NCI-H226 (cell line): Measurements from ENCODE around the gene GOLGA6D.
A peak's percentile ranks its signal among the peaks of the same experiment; 100 is the strongest.
"Not testable (repeated sequence)": the region's sequence is repeated elsewhere in the genome, so short reads cannot be mapped to it uniquely, and the experiment has no call there.

Experiments used
- DNase-seq: peaks from one replicate; pipeline ENCODE4 v3.0.0-alpha.2; 2015

Gene GOLGA6D

DNA sequence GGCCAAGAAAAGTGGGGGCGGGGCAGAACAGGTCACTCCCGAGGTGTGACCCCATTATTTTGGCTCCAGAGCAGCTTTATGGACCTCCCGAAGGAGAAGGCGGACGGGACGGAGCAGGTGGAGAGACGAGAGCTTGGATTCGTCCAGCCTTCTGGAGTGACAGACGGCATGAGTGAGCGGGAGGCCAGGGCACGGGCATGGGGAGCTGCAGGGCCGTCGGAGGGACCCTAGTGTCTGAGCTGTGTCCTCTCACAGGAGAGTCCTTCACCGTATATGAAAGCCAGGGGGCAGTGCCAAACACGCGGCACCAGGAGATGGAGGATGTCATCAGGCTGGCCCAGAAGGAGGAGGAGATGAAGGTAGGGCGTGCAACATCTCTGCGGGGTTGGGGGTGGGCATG is 11.0 kb downstream of the GOLGA6D start:
- not testable (repeated sequence) for DNase-seq

DNA sequence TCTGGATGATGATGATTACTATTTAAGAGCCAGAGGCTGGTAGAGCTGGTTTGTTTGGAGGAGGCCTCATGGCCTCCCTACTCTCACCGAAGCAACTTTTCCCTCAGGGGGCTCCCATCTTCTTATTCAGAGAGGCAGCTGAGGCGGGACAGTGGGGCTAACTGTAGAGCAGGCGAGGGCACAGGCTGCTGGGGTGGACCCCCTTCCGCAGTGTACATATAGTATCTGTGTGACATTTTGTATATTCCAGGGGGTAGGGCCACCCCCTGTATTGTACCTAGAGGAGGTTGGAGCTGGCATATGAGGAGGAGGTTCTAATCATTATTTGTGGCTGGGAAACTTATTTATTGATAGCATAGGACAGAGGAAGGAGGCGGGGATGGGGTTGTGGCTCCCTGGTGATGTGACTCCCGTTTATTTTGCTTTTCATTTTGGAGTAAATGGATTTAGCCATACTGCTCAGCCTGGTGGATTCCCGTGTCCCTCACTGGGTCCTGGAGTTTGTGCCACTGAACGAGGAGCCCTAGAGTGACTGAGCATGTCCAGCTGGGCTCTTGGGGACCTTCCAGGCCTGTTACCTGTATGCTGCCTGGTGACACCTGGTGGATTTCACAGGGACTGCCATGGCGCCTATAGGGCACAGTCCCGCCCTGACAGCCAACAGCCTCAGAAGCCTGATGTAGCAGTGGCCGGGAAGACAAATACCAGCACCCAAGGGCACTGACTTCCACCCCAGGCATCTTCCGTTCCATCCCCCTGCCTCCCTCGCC is 16.1 kb downstream of the GOLGA6D start:
- DNase-seq, result not testable (repeated sequence)

DNA sequence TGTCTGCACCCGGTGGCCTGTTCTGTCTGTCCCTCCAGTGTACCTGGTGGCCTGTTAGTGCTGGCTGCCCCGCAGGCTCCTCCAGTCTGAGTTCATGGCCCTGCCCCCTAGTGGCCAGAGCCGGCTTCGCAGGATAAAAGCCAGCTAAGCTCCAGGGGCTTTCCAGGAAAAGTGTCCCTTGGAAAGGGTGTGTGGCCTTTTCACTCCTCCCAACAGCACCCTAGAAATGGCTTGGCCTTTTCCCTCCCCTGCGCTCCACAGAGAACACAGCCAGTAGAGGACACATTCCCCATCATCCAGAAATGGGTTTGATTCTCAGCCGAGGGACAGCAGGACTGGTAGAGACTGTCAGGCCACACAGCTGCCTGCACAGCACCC is 16.7 kb downstream of the GOLGA6D start:
- not testable (repeated sequence) for DNase-seq

DNA sequence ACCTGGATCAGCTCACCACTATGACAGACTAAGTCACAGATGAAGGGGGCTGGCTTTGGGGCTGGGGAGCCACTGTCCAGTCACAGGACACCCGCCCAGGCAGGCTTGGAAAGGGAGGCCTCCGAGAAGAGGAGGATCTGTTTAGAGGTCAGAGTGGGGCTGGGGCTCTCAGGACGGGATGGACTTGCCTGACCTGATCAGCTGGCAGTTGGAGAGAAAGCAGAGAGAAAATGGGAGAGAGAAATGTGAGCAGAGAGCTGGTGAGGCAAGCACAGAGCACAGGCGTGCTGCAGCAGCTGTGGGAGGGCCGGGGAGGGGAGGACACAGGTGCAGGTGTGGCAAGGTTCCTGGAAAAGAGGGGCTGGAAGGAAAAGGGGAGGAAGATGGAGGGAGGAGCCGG is 17.4 kb downstream of the GOLGA6D start:
- DNase-seq, result not testable (repeated sequence)

DNA sequence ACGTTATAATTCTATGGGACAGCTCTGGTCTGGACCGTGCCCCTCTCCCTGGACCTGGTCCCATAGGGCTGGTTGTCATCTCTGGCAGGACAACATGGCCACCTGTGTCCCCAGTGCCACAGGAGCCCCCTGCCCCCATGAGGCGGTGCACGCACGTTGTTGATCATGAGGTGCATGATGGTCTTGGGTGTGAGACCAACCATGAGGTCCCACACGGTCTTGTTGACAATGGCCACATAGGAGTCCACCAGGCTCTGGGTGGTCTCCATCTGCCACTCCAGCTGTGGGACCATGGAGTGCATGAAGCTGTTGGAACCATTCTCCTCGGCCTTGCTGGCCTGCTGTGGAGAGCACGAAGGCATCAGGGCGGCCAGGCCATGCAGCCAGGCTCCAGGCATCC is 19.7 kb downstream of the GOLGA6D start:
- DNase-seq, result no peak

DNA sequence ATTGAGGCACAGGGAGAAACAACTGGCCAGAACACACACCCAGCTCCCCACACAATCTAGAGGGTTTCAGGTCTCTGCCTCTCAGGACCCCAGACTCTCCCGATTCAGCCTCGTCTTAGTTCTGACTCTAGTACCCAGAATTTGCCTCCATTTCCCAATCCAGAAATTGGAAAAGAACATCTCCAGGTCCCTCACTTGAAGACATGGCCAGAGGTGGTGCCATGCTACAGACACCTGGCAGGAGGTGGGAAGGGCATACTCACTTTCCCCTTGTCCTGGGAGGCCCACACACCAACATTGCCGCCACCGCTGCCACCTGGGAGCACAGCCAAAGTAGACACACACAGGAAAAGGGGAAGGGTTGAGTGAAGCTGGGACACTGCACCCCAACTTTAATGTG is 20.1 kb downstream of the GOLGA6D start:
- not testable (repeated sequence) for DNase-seq

DNA sequence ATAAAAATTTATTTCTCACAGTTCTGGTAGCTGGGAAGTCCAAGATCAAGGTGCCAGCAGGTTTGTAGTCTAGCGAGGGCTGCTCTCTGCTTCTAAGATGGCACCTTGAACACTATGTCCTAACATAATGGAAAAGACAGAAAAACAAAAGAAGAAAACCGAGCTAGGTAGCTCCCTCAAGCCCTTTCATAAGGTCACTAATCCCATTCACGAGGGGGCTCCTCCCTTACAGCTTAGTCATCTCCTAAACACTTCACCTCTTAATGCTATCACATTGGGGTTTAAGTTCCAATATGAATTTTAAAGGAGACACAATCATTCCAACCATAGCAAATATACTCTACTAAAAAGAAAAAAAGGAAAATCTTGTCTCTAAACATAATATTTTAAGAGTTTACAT is 23.6 kb downstream of the GOLGA6D start:
- no peak for DNase-seq

DNA sequence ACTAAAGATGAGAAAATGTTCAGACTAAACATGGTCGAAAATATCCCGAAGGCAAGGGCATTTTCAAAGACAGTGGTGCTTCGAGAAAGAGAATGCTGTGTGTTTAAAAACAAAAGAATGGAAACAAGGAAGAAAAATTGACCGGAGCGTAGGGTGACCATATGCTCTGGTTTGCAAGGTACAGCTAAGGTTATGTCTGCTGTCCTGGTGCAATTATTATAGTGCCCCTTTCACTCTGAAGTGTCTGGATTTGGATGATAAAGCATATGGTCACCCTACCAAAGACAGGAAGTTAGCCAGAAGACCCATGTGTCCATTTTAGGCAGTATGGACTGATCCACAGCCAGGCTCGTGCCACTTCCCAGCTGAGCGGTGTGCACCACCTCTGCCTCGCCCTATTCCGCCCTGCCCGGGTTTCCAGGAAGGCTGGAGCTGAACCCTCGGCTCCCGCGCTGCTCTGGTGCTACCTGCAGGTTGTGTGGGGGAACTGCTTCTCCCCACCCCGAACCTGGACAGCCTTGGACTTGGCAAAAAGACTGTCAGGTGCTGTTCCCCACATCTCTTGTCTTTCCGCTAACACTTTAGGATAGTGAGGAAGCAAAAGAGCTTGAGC is 25.2 kb downstream of the GOLGA6D start:
- DNase-seq, result peak; percentile 69

DNA sequence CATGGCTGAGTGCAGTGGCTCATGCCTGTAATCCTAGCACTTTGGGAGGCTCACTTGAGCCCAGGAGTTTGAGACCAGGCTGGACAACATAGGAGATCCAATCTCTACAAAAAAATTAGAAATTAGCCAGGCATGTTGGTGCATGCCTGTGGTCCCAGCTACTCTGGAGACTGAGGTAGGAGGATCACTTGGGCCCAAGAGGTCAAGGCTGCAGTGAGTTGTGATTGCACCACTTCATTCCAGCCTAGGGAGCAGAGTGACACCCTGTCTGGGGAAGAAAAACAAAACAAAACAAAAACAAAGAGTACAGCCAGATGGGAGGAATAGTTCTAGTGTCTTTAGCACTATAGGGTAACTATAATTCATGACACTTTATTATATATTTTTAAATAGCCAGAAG is 27.1 kb downstream of the GOLGA6D start:
- DNase-seq, result no peak

DNA sequence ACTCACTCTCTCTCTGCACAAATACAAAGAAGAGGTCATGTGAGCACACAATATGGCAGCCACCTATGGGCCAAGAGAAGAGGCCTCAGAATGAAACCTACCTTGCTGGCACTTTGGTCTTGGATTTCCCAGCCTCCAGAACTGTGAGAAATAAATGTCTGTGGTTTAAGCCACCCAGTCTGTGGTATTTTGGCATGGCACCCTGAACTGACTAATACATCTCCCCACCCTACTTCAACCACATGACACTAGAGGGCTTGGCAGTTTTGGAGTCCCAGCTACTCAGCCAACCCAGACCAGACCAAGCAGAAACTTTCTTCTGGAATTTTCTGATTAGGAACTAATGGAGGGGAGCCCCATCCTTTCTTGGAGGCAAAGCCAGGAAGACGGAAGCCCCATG is 29.9 kb downstream of the GOLGA6D start:
- peak; percentile 40 for DNase-seq

DNA sequence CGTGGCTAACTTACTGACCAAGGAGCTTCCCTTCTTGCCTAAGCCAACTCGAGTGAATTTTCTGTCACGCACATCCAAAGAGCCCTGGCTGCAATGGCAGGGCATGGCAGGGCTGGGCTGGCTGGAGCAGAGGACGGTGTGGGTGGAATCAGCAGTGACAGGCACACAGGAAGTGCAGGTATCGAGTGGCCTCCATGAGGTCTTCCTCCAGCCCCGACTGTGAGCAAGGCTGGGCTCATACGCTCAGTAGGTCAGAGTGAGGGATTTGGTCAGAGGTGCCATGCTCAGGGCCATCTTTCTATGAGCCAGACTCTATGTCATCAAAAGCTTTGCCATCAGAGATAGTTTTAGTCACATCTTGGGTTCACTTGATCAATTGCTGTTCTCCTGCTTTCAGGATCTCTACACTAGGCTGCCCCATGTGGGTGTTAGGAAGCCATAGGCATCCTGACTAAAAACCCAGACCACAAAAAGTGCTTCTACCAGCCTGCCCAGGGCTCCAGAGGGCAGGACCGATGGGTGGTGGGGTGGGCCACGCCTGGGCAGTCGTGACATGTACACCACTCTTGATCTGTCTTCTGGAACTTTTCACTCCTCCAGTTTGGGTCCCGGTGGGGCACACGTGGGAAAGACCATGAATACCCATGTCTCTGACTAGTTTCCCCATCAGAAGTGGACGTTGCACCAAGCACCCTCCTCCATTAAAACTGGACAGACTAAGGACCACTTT is 30.6 kb downstream of the GOLGA6D start:
- DNase-seq, result no peak

DNA sequence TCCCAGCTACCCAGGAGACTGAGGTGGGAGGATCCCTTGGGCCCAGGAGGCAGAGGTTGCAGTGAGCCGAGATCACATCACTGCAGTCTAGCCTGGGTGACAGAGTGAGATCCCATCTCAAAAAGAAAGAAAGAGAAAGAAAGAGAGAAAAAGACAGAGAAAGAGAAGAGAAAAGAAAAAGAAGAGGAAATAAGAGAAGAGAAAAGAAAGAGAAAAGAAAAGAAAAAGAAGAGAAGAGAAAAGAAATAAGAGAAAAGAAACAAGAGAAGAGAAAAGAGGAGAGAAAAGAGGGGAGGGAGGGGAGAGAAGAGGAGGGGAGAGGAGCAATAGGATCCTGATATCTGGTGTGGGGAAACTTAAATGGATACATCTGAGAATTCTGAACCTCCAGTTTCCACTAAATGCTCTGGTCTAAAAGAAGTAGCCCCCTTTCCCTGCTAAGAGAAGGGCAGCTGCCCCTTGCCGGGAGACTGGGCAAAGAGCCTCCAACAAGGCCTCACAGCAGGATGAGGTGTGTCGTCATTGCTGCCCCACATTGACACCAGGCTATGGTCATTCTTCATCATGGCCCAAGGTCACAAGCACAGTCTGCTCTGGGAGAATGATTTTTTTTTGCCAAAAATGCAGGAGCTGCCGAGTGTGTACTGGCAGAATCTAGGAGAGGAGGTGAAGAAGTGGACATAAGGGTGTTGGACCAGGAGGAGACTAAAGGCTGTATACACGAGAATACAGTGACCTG is 32.1 kb downstream of the GOLGA6D start:
- no peak for DNase-seq

DNA sequence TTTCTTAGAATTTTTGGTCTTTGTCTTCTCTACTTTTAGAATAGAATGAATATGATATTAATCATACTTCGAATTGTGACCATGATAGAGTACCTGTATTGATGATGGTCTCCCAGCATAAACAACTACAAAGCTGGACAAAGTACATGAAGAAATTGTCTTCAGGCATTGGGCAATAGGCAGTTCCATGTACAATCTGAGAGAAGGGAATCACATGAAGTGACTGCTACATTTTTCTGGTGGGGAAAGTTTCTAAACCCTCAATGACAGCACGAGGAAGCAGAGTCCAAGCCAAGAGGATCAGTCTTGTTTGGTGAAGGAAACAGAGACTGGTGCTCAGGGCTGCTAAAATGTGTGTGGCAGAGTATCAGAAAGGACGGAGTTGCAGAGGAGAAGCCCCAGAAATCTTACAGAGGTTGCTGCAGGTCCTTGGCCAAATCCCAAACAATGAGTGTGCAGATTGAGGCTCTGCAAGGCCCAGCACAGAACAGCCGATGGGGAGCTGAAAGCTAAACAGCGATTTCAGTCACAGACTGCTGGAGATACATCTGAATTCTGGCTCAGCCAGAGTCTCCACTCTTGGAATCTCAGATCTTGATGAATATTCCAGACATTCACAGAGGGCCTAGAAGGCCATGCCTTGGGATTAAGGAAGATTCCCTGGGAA is 36.7 kb downstream of the GOLGA6D start:
- DNase-seq, result not testable (repeated sequence)

DNA sequence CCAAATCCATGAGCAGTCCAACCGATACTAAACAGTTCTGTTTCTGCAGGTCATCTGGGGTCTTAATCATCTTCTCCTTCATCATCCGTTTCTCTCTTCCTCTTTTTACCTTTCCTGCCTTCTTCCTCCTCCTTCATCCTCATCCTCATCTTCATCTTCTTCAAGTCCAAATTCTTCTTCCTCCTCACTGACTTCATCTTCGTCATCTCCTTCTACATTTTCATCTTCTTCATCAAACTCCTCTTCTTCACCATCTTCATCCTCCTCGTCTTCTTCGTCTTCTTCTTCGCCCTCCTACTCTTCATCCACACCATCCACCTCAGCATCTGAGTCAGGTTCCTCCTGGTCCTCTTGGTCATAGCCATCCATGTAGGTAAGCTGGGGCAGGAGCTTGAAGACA is 39.1 kb downstream of the GOLGA6D start:
- DNase-seq, result no peak

DNA sequence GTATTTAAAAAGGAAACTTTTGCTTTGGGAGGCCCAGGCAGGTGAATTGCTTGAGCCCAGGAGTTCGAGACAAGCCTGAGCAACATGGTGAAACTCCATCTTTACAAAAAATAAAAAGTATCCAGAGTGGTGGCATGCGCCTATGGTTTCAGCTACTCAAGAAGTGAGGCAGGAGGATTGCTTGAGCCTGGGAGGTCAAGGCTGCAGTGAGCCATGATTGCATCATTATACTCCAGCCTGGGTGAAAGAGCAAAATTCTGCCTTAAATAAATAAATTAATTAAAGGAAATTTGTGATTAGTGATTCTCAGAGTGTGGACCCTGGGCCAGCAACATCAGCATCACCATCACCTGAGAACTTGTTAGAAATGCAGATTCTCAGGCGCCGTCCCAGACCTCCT is 43.3 kb downstream of the GOLGA6D start:
- no peak for DNase-seq

DNA sequence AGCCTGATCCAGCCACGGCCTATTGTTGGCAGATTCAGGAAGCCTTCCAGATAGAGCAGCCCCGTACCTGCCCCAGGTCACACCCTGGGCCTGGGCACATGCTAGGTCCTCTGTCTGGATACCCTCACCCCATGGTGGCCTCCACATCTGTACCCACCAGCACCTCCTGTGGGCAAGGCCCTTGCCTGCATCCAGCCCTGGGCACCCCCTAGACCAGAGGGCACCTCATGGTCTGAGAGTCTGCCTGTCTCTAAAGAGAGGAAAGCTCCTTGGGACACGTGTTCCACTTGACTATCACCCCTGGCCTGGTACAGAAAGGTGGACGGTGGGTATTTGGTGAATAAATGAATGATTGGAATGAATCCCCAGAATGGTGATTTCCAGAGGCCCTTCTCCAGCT is 44.4 kb downstream of the GOLGA6D start:
- DNase-seq, result no peak

DNA sequence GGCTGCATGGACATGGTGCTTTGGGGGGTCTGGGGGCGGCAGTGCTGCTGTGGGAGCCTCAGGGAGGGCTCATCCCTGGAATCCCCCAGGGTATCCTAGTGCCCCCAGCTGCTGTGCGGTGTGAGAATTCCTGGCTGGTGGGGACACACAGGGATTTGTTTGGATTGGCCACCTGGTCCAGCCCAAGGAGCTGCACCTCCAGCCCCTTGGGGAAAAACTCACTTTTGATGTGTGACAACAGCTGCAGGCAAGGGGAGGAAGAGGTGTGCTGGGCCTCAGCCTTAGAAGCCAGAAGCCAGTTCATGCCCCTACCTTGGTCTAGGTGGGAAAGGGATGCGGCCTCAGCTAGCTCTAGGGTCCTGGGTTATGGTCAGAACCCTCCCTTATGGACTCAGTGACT is 44.9 kb downstream of the GOLGA6D start:
- DNase-seq, result no peak

DNA sequence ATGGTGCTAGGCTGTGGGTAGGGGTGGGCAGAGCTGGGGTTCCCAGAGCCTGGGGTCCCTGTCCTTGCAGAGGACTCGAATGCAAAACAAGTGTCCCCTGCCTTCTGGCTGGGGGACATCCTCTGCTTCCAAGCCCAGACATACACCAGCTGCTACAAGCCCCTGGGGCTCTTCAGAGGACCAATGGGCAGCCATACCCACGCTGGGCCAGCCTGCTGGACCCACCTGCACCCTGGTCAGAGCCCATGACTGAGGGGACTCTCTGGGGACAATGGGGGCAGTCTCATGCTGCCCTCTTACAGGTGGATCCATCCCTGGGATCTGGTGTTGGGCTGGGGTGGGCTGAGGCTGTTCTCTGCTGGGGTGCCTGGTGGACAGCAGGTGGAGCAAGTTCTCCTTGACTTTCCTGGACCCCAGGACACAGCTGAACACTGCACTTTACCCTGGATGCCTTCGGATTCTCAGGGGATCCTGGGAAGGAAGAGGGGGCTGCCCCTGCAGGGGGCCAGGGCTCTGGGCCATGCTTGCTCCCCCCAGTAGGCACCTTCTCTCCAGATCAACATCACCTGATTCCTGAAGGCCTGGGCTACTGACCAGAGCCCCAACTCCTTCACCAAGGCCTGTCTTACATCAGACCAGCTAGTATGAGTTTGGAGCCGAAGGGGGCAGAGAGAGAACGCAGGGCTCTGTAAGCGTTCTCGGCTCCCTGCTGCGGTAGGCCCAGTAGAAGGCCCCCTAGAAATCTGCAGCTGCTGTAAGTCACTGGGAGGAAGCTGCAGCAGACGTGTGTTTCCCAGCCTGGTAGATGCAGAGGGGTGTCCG is 46.1 kb downstream of the GOLGA6D start:
- DNase-seq, result no peak

DNA sequence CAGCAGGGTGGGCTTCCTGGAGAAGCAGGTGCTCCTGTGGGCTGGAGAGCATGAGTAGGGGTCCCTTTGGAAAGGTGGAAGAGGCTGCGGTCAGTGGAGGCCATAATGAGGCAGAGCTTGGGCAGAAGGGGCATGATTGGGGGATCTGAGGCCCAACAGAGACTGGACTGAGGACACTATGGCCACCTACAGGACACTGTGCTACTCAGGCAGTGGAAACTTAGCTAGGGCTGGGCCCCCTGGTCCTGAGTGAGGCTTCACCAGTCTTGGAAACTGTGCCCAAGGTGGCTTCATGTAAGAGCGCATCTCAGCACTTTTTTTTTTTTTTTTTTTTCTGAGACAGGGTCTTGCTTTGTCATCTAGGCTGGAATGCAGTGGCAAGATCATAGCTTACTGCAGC is 46.9 kb downstream of the GOLGA6D start:
- no peak for DNase-seq

DNA sequence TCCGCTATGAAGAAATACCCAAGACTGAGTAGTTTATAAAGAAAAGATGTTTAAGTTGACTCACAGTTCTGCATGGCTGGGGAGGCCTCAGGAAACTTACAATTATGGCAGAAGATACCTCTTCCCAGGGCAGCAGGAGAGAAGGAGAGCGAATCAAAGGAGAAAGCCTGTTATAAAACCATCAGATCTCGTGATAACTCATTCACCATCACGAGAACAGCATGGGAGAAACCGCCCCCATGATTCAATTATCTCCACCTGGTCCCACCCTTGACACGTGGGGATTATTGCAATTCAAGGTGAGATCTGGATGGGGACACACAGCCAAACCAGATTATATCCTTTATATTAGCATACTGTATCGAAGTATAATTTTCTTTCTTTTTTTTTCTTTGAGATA is 49.5 kb downstream of the GOLGA6D start:
- DNase-seq, result not testable (repeated sequence)

DNA sequence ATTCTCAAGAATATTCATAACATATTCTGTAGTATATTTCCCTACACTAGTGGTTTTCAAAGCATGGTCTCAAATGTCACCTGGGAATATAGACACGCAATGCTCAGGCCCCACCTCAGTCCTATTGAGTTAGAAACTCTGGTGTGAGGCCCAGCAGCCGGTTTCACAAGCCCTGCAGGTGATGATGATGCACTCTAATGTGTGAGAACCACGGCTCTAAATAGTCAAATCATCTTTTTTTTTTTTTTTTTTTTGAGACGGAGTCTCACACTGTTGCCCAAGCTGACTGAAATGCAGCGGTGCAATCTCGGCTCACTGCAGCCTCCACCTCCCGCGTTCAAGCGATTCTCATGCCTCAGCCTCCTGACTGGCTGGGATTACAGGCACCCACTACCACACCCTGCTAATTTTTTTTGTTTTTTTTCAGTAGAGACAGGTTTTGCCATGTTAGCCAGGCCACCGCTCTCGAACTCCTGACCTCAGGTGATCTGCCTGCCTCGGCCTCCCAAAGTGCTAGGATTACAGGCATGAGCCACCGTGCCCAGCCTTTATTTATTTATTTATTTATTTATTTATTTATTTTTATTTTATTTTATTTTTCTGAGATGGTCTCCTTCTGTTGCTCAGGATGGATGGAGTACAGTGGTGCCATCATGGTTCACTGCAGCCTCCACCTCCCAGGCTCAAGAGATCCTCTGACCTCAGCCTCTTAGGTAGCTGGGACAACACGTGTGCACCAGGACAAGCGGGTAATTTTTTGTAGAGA is 51.2 kb downstream of the GOLGA6D start:
- not testable (repeated sequence) for DNase-seq
